HCT116 (cell line): Measurements from ENCODE around the gene SRPK2.

Source experiments
- CEBPB ChIP-seq: IDR thresholded peaks from 2 replicates; pipeline ENCODE4 v1.6.1; 2012; ENCODE audit warnings: low read depth
- EZH2 ChIP-seq: fragments of 200-600 bp; sonication (generic); IDR thresholded peaks from 2 replicates; pipeline ENCODE4 v1.6.1; 2017; ENCODE audit warnings: antibody characterized with exemption, mixed run types
- EZH2phosphoT487 ChIP-seq: fragments of 200-600 bp; IDR thresholded peaks from 2 replicates; pipeline ENCODE4 v1.6.1; 2018; ENCODE audit warnings: antibody characterized with exemption, borderline replicate concordance
- POLR2A ChIP-seq: IDR thresholded peaks from 2 replicates; pipeline ENCODE4 v1.7.0; 2011; ENCODE audit warnings: borderline replicate concordance; ENCODE audit not compliant: insufficient read depth, insufficient read length; ENCODE audit errors: extremely low read depth
- RAD21 ChIP-seq: IDR thresholded peaks from 2 replicates; pipeline ENCODE4 v1.6.1; 2012; ENCODE audit warnings: low read depth, mild to moderate bottlenecking
- SP1 ChIP-seq: IDR thresholded peaks from 2 replicates; pipeline ENCODE4 v1.6.1; 2012; ENCODE audit warnings: low read depth
- TCF7L2 ChIP-seq: IDR thresholded peaks from 2 replicates; pipeline ENCODE4 v1.7.0; 2011; ENCODE audit warnings: borderline replicate concordance, inconsistent platforms; ENCODE audit not compliant: insufficient read depth, insufficient read length; ENCODE audit errors: extremely low read depth
- ZFX ChIP-seq: fragments of 450-650 bp; IDR thresholded peaks from 2 replicates; pipeline ENCODE4 v1.6.1; 2017
- ZNF274 ChIP-seq: fragments of 200-500 bp; sonication (Bioruptor generic); IDR thresholded peaks from 2 replicates; pipeline ENCODE4 v1.6.1; 2014; ENCODE audit warnings: mild to moderate bottlenecking, low read depth, low read length, inconsistent platforms
- TF ChIP-seq, protein P1 (sequence below), 3 experiments: fragments of 200-600 bp in 1 of 3; sonication (generic) in 1 of 3; IDR thresholded peaks in 2 of 3; conservative IDR thresholded peaks in 1 of 3; 2 replicates each; pipeline ENCODE4 v1.5.1; 2012 to 2017; ENCODE audit warnings: low read depth in 2 of 3, low read length in 2 of 3, antibody characterized with exemption in 1 of 3, borderline replicate concordance in 1 of 3, control low read depth in 1 of 3, mild to moderate bottlenecking in 1 of 3, mixed read lengths in 1 of 3, mixed run types in 1 of 3, moderate library complexity in 1 of 3; ENCODE audit not compliant: insufficient read depth in 1 of 3
- TF ChIP-seq, protein P2 (sequence below): IDR thresholded peaks from 2 replicates; pipeline ENCODE4 v1.6.1; 2011; ENCODE audit warnings: mild to moderate bottlenecking, low read length, moderate library complexity; ENCODE audit not compliant: insufficient replicate concordance; ENCODE audit errors: extremely low read depth
- TF ChIP-seq, protein P3 (sequence below): IDR thresholded peaks from 2 replicates; pipeline ENCODE4 v1.6.1; 2012; ENCODE audit warnings: low read depth

DNA sequence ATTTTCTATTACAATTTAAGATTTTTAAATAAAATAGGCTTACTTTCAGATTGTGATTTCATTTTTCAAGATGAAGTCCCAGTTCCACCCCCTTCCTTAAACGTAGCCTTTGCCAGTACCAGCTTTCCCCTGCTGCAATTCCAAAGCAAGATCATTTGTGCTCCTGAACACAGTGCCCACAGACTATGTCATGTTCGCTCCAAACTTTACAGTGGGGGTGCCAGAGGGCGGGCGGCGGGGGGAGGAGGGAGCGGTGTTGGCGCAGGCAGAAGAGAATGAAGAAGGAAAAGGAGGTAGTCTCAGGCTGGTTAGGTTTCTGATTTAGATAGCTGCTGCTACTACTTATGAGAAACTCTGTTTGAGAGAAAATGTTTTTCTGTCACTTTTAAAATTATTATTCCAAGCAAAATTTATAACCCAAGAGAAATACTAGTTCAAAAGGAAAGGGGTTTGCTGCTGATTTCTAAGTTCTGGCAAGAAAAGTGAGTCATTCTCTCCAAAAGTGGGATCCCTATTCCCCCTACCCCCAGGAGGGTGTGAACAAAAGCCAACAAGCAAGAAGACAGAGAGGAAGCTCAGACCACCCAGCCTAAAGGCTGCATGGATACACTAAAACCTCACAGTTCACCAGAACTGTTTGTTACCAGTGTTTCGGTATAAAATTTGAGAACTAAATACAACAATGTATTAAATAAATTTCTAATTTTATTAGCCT, 109.6 kb downstream of the SRPK2 start:
- TF ChIP-seq, protein P1, sequence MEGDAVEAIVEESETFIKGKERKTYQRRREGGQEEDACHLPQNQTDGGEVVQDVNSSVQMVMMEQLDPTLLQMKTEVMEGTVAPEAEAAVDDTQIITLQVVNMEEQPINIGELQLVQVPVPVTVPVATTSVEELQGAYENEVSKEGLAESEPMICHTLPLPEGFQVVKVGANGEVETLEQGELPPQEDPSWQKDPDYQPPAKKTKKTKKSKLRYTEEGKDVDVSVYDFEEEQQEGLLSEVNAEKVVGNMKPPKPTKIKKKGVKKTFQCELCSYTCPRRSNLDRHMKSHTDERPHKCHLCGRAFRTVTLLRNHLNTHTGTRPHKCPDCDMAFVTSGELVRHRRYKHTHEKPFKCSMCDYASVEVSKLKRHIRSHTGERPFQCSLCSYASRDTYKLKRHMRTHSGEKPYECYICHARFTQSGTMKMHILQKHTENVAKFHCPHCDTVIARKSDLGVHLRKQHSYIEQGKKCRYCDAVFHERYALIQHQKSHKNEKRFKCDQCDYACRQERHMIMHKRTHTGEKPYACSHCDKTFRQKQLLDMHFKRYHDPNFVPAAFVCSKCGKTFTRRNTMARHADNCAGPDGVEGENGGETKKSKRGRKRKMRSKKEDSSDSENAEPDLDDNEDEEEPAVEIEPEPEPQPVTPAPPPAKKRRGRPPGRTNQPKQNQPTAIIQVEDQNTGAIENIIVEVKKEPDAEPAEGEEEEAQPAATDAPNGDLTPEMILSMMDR (IDR thresholded peaks at IDR 0.05 in 2 of 3, conservative IDR thresholded peaks at IDR 0.05 in 1 of 3; ENCODE audit: borderline replicate concordance in 1 of 3, insufficient read depth in 1 of 3, low read depth in 2 of 3, low read length in 2 of 3): no peak
- TF ChIP-seq TCF7L2: no peak
- TF ChIP-seq EZH2: no peak
- TF ChIP-seq POLR2A: no peak
- no peak for TF ChIP-seq EZH2phosphoT487
- no peak for TF ChIP-seq ZNF274
- TF ChIP-seq RAD21: no peak
- TF ChIP-seq, protein P2, sequence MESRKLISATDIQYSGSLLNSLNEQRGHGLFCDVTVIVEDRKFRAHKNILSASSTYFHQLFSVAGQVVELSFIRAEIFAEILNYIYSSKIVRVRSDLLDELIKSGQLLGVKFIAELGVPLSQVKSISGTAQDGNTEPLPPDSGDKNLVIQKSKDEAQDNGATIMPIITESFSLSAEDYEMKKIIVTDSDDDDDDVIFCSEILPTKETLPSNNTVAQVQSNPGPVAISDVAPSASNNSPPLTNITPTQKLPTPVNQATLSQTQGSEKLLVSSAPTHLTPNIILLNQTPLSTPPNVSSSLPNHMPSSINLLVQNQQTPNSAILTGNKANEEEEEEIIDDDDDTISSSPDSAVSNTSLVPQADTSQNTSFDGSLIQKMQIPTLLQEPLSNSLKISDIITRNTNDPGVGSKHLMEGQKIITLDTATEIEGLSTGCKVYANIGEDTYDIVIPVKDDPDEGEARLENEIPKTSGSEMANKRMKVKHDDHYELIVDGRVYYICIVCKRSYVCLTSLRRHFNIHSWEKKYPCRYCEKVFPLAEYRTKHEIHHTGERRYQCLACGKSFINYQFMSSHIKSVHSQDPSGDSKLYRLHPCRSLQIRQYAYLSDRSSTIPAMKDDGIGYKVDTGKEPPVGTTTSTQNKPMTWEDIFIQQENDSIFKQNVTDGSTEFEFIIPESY: no peak
- no peak for TF ChIP-seq SP1
- TF ChIP-seq, protein P3, sequence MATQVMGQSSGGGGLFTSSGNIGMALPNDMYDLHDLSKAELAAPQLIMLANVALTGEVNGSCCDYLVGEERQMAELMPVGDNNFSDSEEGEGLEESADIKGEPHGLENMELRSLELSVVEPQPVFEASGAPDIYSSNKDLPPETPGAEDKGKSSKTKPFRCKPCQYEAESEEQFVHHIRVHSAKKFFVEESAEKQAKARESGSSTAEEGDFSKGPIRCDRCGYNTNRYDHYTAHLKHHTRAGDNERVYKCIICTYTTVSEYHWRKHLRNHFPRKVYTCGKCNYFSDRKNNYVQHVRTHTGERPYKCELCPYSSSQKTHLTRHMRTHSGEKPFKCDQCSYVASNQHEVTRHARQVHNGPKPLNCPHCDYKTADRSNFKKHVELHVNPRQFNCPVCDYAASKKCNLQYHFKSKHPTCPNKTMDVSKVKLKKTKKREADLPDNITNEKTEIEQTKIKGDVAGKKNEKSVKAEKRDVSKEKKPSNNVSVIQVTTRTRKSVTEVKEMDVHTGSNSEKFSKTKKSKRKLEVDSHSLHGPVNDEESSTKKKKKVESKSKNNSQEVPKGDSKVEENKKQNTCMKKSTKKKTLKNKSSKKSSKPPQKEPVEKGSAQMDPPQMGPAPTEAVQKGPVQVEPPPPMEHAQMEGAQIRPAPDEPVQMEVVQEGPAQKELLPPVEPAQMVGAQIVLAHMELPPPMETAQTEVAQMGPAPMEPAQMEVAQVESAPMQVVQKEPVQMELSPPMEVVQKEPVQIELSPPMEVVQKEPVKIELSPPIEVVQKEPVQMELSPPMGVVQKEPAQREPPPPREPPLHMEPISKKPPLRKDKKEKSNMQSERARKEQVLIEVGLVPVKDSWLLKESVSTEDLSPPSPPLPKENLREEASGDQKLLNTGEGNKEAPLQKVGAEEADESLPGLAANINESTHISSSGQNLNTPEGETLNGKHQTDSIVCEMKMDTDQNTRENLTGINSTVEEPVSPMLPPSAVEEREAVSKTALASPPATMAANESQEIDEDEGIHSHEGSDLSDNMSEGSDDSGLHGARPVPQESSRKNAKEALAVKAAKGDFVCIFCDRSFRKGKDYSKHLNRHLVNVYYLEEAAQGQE: no peak
- TF ChIP-seq ZFX: no peak
- no peak for TF ChIP-seq CEBPB
